ENCODE data around the gene KATNB1. TPM values are rescaled to one million over a fixed set of nuclear protein-coding genes. Genes with fewer than 3 reads are reported as not detected.

KATNB1 gene
- total and polyA plus RNA-seq, 2 of the 8 experiments (the other 6 are each of a cell fraction or from before 2014, with no cell fraction given): 50.2 to 60.4 TPM

GRCh38 chr16:57751539-57752202, 16.1 kb downstream of the KATNB1 start (continued):
- TF ChIP-seq EZH2 (IDR thresholded peaks at IDR 0.05; ENCODE audit: low read depth, low read length, severe bottlenecking) (no peak), RAD21 (IDR thresholded peaks at IDR 0.05 in 1 of 2, conservative IDR thresholded peaks at IDR 0.05 in 1 of 2; ENCODE audit: low read depth in 2 of 2, low read length in 2 of 2) (no peak)

Measured in H1 (cell line).